Type B pancreatic cell (in vitro differentiated cells): ENCODE results near the gene FGD6. TPM values are rescaled to one million over a fixed set of nuclear protein-coding genes. Genes with fewer than 3 reads are reported as not detected.

Experiments
- DNase-seq: peaks from one replicate; pipeline ENCODE4 v3.0.0; 2021; ENCODE audit warnings: mixed read lengths; ENCODE audit not compliant: unreplicated experiment; ENCODE audit errors: extremely low spot score
- H3K27ac Mint-ChIP-seq: 2 replicates; pipeline ENCODE4 v1.8.0; 2021; ENCODE audit warnings: mild to moderate bottlenecking, mixed read lengths
- H3K27me3 Mint-ChIP-seq: 2 replicates; pipeline ENCODE4 v1.8.0; 2021; ENCODE audit warnings: mixed read lengths
- H3K36me3 Mint-ChIP-seq: 2 replicates; pipeline ENCODE4 v1.8.0; 2021; ENCODE audit warnings: mixed read lengths
- H3K4me1 Mint-ChIP-seq: one replicate; pipeline ENCODE4 v1.8.0; 2021; ENCODE audit warnings: mixed read lengths; ENCODE audit not compliant: unreplicated experiment
- H3K4me3 Mint-ChIP-seq: 2 replicates; pipeline ENCODE4 v1.8.0; 2021; ENCODE audit warnings: mild to moderate bottlenecking, mixed read lengths
- H3K9me3 Mint-ChIP-seq: 2 replicates; pipeline ENCODE4 v1.8.0; 2021; ENCODE audit warnings: mixed read lengths
- total RNA-seq: library from RNA; stranded (reverse); gene quantifications from 2 replicates; pipeline ENCODE4 v1.2.1, GENCODE V29; 2021; ENCODE audit warnings: low replicate concordance
- TF ChIP-seq, protein P1 (sequence below): fragments of 200-600 bp; sonication (generic); conservative IDR thresholded peaks from 2 replicates; pipeline ENCODE4 v1.5.0; 2021; ENCODE audit warnings: antibody characterized with exemption, mild to moderate bottlenecking

The FGD6 gene
- total RNA-seq, 1 donor from 2014 or later, result 27.5 TPM

DNA sequence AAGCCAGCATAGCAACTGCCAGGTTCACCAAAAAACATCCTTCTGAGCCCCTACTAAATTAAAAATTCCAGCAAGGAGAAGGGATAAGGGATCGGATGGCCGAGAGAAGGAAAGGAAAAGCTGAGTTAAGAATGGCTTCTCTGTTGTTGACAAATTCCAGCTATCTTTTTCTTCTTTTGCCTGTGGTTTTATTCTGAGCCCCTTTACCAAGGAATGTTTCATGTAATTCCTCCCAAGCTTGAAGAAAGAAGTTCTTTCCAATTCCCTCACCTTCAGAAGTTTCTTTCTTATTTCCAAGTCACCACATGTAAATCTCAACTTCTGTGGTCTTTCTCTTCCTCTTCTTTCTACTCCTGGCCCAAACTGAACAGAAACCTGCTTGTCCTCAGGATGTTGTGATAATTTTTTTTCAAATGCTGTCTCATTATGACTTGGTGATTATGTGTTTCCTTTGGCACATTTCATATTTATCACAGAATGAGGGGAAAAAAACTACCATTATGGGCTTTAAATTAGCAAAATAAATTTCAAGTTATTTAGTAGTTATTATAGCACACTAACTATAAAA is 40.0 kb downstream of the FGD6 start:
- no peak for DNase-seq
- peaks cover 3% of the 10 kb centered on the region for H3K9me3 Mint-ChIP-seq
- peaks cover 29% of the 10 kb centered on the region for H3K4me1 Mint-ChIP-seq
- no peaks in the 10 kb centered on the region for H3K27me3 Mint-ChIP-seq
- TF ChIP-seq, protein P1, sequence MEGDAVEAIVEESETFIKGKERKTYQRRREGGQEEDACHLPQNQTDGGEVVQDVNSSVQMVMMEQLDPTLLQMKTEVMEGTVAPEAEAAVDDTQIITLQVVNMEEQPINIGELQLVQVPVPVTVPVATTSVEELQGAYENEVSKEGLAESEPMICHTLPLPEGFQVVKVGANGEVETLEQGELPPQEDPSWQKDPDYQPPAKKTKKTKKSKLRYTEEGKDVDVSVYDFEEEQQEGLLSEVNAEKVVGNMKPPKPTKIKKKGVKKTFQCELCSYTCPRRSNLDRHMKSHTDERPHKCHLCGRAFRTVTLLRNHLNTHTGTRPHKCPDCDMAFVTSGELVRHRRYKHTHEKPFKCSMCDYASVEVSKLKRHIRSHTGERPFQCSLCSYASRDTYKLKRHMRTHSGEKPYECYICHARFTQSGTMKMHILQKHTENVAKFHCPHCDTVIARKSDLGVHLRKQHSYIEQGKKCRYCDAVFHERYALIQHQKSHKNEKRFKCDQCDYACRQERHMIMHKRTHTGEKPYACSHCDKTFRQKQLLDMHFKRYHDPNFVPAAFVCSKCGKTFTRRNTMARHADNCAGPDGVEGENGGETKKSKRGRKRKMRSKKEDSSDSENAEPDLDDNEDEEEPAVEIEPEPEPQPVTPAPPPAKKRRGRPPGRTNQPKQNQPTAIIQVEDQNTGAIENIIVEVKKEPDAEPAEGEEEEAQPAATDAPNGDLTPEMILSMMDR, result no peak
- no peak overlapping the region for H3K27ac Mint-ChIP-seq
- H3K36me3 Mint-ChIP-seq, result peaks cover 11% of the 10 kb centered on the region
- H3K4me3 Mint-ChIP-seq, result no peak overlapping the region

DNA sequence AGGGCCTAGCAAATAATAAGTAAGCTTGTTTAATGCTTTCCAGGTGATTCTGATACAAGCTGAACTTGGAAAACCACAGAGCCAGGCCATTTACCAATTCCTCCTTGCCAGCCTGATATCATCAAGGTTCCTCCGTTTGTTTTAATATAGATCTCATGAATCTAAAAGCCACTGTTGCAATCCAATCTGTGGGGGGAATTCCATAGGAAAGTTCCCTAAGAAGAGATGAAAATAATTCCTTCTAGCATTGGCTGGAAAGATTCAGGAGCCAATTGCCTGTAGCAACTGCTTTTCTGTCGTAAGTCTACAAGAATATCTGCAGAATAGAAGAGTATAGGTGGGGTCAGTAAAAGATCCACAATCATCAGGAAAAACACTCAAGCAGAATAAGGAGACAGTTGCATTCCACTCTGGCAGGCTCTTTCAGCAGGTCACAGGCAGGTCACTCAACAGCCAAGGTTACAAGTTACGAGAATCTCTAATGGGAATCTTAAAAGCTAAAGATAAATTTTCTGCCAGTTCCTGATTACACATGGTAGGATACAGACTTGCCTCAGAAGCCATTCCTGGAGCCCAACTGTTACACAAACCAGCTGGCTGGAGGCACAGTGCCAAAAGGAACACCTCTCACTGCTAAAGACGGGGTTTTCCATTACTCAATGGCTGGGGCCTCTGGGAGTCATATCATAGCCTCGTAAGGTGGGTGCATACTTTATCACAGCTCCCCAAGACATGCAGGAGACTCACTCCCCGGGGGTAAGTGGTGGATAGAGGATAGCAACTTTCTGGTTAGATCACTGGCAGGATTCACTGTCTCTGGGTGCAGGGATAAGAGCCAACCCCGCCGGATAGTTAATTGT is 43.6 kb downstream of the FGD6 start:
- Mint-ChIP-seq H3K4me1 (peaks cover 40% of the 10 kb centered on the region), H3K9me3 (peaks cover 3% of the 10 kb centered on the region), H3K27me3 (no peaks in the 10 kb centered on the region), H3K27ac (peak overlapping the region; percentile 14), H3K4me3 (peak overlapping the region; percentile 45), H3K36me3 (peaks cover 23% of the 10 kb centered on the region)
- DNase-seq, result no peak
- TF ChIP-seq, protein P1, result no peak

DNA sequence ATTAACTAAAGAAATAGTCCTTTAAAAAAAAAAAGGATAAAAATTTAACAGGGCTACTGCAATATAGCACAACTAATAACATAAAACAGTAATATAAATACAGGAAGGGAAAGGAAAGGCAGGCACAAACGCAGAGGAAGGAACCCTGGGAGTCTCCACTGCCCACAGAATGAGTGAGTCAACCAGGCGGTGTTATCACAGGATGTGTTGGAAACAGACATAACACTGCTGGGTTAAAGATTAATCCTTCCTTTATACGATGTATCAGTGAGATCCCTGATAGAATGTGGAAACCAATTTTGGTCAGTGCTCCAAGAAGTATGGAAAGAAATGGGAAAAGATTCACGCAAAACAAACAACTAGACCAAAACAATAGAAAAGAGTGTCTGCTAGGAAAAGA is 47.9 kb downstream of the FGD6 start:
- no peaks in the 10 kb centered on the region for H3K9me3 Mint-ChIP-seq
- no peaks in the 10 kb centered on the region for H3K27me3 Mint-ChIP-seq
- H3K4me1 Mint-ChIP-seq, result peaks cover 36% of the 10 kb centered on the region
- TF ChIP-seq, protein P1, result no peak
- H3K4me3 Mint-ChIP-seq, result no peak overlapping the region
- DNase-seq, result no peak
- H3K36me3 Mint-ChIP-seq, result peaks cover 24% of the 10 kb centered on the region
- no peak overlapping the region for H3K27ac Mint-ChIP-seq

DNA sequence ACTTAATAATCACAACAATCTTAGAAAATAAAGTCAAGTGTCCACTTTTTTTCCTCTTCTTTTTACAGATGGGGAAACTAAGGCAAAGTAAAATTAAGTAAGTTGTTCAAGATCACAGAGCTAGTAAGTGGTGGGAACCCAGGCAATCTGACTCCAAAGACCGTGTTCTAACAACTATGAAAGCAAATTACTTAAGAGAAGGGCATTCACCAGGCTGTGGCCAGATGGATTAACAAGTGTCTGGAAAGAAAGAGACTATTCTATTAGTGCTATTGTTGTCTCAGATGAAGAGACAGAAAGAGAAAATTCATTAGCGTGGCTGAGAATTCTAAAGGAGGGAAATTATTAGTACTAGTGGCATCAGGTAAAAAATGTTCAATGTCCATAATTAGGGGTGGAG is 48.5 kb downstream of the FGD6 start:
- peaks cover 20% of the 10 kb centered on the region for H3K36me3 Mint-ChIP-seq
- TF ChIP-seq, protein P1, result no peak
- no peaks in the 10 kb centered on the region for H3K9me3 Mint-ChIP-seq
- no peak for DNase-seq
- H3K27ac Mint-ChIP-seq, result no peak overlapping the region
- H3K4me1 Mint-ChIP-seq, result peaks cover 36% of the 10 kb centered on the region
- no peaks in the 10 kb centered on the region for H3K27me3 Mint-ChIP-seq
- no peak overlapping the region for H3K4me3 Mint-ChIP-seq

DNA sequence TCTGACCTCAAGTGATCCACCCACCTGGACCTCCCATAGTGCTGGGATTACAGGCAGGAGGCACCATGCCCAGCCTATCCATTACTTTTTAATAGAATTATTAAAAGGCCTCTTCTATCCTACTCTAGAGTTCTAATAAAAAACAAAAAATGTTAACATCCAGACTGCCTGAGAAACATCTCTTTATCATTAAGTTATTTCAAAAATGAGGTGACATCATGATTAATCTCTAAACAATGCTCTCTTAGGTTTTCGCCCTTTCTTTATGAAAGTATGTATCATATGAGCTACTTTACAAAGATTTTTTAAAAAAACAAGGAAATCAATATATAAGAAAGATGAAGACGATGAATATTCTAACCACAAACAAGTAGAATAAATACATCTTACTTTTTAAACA is 52.6 kb downstream of the FGD6 start:
- TF ChIP-seq, protein P1, result no peak

More for the DNA sequence above, 52.6 kb downstream of the FGD6 start:
- Mint-ChIP-seq H3K27me3 (no peaks in the 10 kb centered on the region), H3K27ac (no peak overlapping the region), H3K4me1 (peaks cover 29% of the 10 kb centered on the region), H3K9me3 (no peaks in the 10 kb centered on the region), H3K4me3 (no peak overlapping the region), H3K36me3 (peaks cover 18% of the 10 kb centered on the region)
- no peak for DNase-seq
